Hepatocyte (in vitro differentiated cells): Measurements from ENCODE around the gene ITGBL1.

Source experiments
- EZH2 ChIP-seq: fragments of 200-600 bp; sonication (generic); IDR thresholded peaks from 2 replicates; pipeline ENCODE4 v1.6.1; 2016; ENCODE audit warnings: antibody characterized with exemption, mild to moderate bottlenecking, borderline replicate concordance
- EZH2phosphoT487 ChIP-seq: fragments of 200-600 bp; sonication (generic); IDR thresholded peaks from one replicate; pipeline ENCODE4 v1.6.1; 2018; ENCODE audit warnings: antibody characterized with exemption, mild to moderate bottlenecking, low read depth, moderate library complexity; ENCODE audit not compliant: unreplicated experiment, severe bottlenecking
- TF ChIP-seq, protein P1 (sequence below): fragments of 200-600 bp; sonication (generic); IDR thresholded peaks from 2 replicates; pipeline ENCODE4 v1.5.1; 2016; ENCODE audit warnings: antibody characterized with exemption, mild to moderate bottlenecking; ENCODE audit not compliant: poor library complexity

DNA sequence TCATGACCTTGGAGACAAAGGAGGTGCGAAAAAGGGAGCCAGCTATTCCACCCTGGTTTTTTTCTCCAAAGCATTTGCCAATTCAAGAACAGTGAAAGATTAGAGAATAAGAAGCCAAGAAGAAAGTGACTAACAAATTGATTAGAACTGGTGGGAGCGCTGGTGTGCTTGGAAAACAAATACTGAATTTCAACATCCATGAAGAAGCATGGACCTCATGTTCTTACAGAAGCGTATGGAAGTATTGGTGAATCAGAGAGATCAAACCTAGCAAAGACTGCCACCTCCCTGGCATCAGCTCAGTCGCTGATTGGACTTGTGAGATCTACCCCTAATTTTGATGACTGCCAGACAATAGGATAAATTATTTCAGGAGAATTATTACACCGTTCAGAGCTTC lies 195.3 kb downstream of the ITGBL1 start:
- TF ChIP-seq, protein P1, sequence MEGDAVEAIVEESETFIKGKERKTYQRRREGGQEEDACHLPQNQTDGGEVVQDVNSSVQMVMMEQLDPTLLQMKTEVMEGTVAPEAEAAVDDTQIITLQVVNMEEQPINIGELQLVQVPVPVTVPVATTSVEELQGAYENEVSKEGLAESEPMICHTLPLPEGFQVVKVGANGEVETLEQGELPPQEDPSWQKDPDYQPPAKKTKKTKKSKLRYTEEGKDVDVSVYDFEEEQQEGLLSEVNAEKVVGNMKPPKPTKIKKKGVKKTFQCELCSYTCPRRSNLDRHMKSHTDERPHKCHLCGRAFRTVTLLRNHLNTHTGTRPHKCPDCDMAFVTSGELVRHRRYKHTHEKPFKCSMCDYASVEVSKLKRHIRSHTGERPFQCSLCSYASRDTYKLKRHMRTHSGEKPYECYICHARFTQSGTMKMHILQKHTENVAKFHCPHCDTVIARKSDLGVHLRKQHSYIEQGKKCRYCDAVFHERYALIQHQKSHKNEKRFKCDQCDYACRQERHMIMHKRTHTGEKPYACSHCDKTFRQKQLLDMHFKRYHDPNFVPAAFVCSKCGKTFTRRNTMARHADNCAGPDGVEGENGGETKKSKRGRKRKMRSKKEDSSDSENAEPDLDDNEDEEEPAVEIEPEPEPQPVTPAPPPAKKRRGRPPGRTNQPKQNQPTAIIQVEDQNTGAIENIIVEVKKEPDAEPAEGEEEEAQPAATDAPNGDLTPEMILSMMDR: no peak
- TF ChIP-seq EZH2phosphoT487: no peak
- no peak for TF ChIP-seq EZH2
